ENCODE data around the gene CTSH.

Gene CTSH

GRCh38 chr15:78974272-78974918 is 29.5 kb upstream of the CTSH start:
- POLR2A ChIA-PET: no interaction called here
- CTCF ChIA-PET: no interaction called here
- no peak for DNase-seq (ENCODE audit: low read depth, low spot score)
- H3K4me3 ChIP-seq (ENCODE audit: low read depth, low read length): no peak overlapping the region
- TF ChIP-seq CTCF (IDR thresholded peaks at IDR 0.05; ENCODE audit: insufficient read depth, low read length, missing control alignments): no peak

- ChIA-PET POLR2A (no interaction called here), CTCF (interaction anchor here (3.9 kb wide), 1 partner anchor 11 kb away, joined by 28 read pairs; no protein-coding TSS in a partner anchor)
- no peak for TF ChIP-seq CTCF (IDR thresholded peaks at IDR 0.05; ENCODE audit: insufficient read depth, low read length, missing control alignments)
- H3K4me3 ChIP-seq (ENCODE audit: low read depth, low read length): no peak overlapping the region
- no peak for DNase-seq (ENCODE audit: low read depth, low spot score)
Observed at GRCh38 chr15:78969687-78970349, 25.0 kb upstream of the CTSH start.

- TF ChIP-seq CTCF (IDR thresholded peaks at IDR 0.05; ENCODE audit: insufficient read depth, low read length, missing control alignments): no peak
- ChIA-PET CTCF (interaction anchor here (0.9 to 2.6 kb wide), 2 partner anchors 9 to 10 kb away, joined by 3 to 16 read pairs; no protein-coding TSS in a partner anchor), POLR2A (no interaction called here)
- DNase-seq (ENCODE audit: low read depth, low spot score): no peak
- H3K4me3 ChIP-seq (ENCODE audit: low read depth, low read length): no peak overlapping the region
Observed at GRCh38 chr15:78968539-78969271, 23.9 kb upstream of the CTSH start.

GRCh38 chr15:78968114-78968513 is 23.3 kb upstream of the CTSH start:
- no peak overlapping the region for H3K4me3 ChIP-seq (ENCODE audit: low read depth, low read length)
- CTCF ChIA-PET: interaction anchor here (0.9 to 2.6 kb wide), 3 partner anchors 8 to 24 kb away, joined by 3 to 16 read pairs (median 6); partner anchors contain the start of gene CTSH
- DNase-seq (ENCODE audit: low read depth, low spot score): no peak
- TF ChIP-seq CTCF (IDR thresholded peaks at IDR 0.05; ENCODE audit: insufficient read depth, low read length, missing control alignments): no peak
- POLR2A ChIA-PET: no interaction called here

- CTCF ChIA-PET: interaction anchor here (0.9 to 2.1 kb wide), 4 partner anchors 8 to 20 kb away, joined by 3 to 7 read pairs (median 3); no protein-coding TSS in a partner anchor
- DNase-seq (ENCODE audit: low read depth, low spot score): no peak
- no peak for TF ChIP-seq CTCF (IDR thresholded peaks at IDR 0.05; ENCODE audit: insufficient read depth, low read length, missing control alignments)
- POLR2A ChIA-PET: no interaction called here
- H3K4me3 ChIP-seq (ENCODE audit: low read depth, low read length): no peak overlapping the region
Observed at GRCh38 chr15:78960308-78960707, 15.5 kb upstream of the CTSH start.

GRCh38 chr15:78959360-78959759 is 14.5 kb upstream of the CTSH start:
- ChIA-PET POLR2A (no interaction called here), CTCF (interaction anchor here (0.9 to 2.1 kb wide), 3 partner anchors 8 to 21 kb away, joined by 3 to 7 read pairs (median 3); no protein-coding TSS in a partner anchor)
- no peak for TF ChIP-seq CTCF (IDR thresholded peaks at IDR 0.05; ENCODE audit: insufficient read depth, low read length, missing control alignments)
- no peak for DNase-seq (ENCODE audit: low read depth, low spot score)
- no peak overlapping the region for H3K4me3 ChIP-seq (ENCODE audit: low read depth, low read length)

Measured in AG04449 (cell line).